HepG2 (cell line): ENCODE results near the gene CALN1. TPM values are rescaled to one million over a fixed set of nuclear protein-coding genes. Genes with fewer than 3 reads are reported as not detected.

Experiments used
- ATAC-seq: fragments of 200-7000 bp; cut with Tn5 transposase; 3 replicates; pipeline ENCODE4 v1.9.1; 2020; ENCODE audit warnings: mild to moderate bottlenecking, moderate library complexity
- BruUV-seq: library from RNA; stranded (reverse); fragments of 400-500 nt; replicated peaks from 2 replicates; lab custom pipeline; 2021; lab: Mats Ljungman, UMichigan
- CTCF ChIA-PET: fragments of 300-600 bp; formaldehyde crosslinking; extraction: SDS; loops from one replicate; lab custom pipeline; 2021; ENCODE audit warnings: low total read pairs, inconsistent platforms, low intra/inter-chr PET ratio; lab: Yijun Ruan, JAX
- POLR2A ChIA-PET: fragments of 350-600 bp; sonication (Branson Sonifier 250); formaldehyde crosslinking; loops from one replicate; lab custom pipeline; 2020; ENCODE audit warnings: antibody characterized with exemption, inconsistent platforms; lab: Yijun Ruan, JAX
- DNase-seq: peaks from one replicate; pipeline ENCODE4 v3.0.0-alpha.2; 2015; ENCODE audit warnings: low spot score
- FAIRE-seq: peaks from 3 replicates; lab custom pipeline; 2011; peaks lifted over from hg19 to GRCh38; lab: Jason Lieb, UNC
- H2AFZ ChIP-seq: one replicate; pipeline ENCODE4 v1.6.1; 2011; ENCODE audit warnings: low read length, inconsistent platforms
- H3K27ac ChIP-seq: fragments of 300-600 bp; 3 replicates; pipeline ENCODE4 v1.8.0; 2011; ENCODE audit warnings: mixed run types, mild to moderate bottlenecking, mixed read lengths, low read length, inconsistent platforms; ENCODE audit not compliant: insufficient read depth; ENCODE audit errors: extremely low read length
- H3K27me3 ChIP-seq, 2 experiments: fragments of 200-600 bp in 1 of 2; 2 replicates in 1 of 2; 3 replicates in 1 of 2; pipeline versions ENCODE4 v1.6.0 to v1.8.0; 2011; ENCODE audit warnings: low read length in 2 of 2, mild to moderate bottlenecking in 2 of 2, moderate library complexity in 2 of 2, inconsistent platforms in 1 of 2; ENCODE audit not compliant: insufficient read depth in 2 of 2, control insufficient read depth in 1 of 2
- H3K36me3 ChIP-seq, 2 experiments: fragments of 200-600 bp in 1 of 2; replicated peaks in 1 of 2; 2 replicates in 1 of 2; 3 replicates in 1 of 2; pipeline versions ENCODE4 v1.5.1 to v1.8.0; 2011; ENCODE audit warnings: low read length in 2 of 2, inconsistent platforms in 1 of 2; ENCODE audit not compliant: insufficient read depth in 2 of 2, control insufficient read depth in 1 of 2
- H3K4me1 ChIP-seq: 2 replicates; pipeline ENCODE4 v1.5.1; 2012; ENCODE audit warnings: low read length, inconsistent platforms; ENCODE audit not compliant: insufficient read depth
- H3K4me2 ChIP-seq: 2 replicates; pipeline ENCODE4 v1.6.0; 2011; ENCODE audit warnings: low read depth, low read length, inconsistent platforms
- H3K4me3 ChIP-seq, 3 experiments: fragments of 200-600 bp in 1 of 3; sonication (generic), shearing (Covaris generic) in 1 of 3; replicated peaks in 1 of 3; 2 replicates each; pipeline ENCODE4 v1.5.1; 2011 to 2016; ENCODE audit warnings: low read length in 3 of 3, inconsistent platforms in 2 of 3, low read depth in 2 of 3, mild to moderate bottlenecking in 2 of 3, control low read depth in 1 of 3, mixed read lengths in 1 of 3; ENCODE audit not compliant: insufficient read depth in 1 of 3
- H3K79me2 ChIP-seq: one replicate; pipeline ENCODE4 v1.6.1; 2011; ENCODE audit warnings: low read length, inconsistent platforms; ENCODE audit not compliant: insufficient read depth
- H3K9ac ChIP-seq: 2 replicates; pipeline ENCODE4 v1.6.0; 2011; ENCODE audit warnings: mild to moderate bottlenecking, low read depth, low read length, inconsistent platforms; ENCODE audit not compliant: insufficient read depth
- H3K9me3 ChIP-seq: 2 replicates; pipeline ENCODE4 v1.5.1; 2012; ENCODE audit warnings: mild to moderate bottlenecking, low read length
- H4K20me1 ChIP-seq: 2 replicates; pipeline ENCODE4 v1.6.0; 2011; ENCODE audit warnings: inconsistent platforms, mild to moderate bottlenecking, low read length, moderate library complexity; ENCODE audit not compliant: insufficient read depth
- CEBPG ChIP-seq: IDR thresholded peaks from 2 replicates; pipeline ENCODE4 v1.6.1; 2016
- DMTF1 ChIP-seq: sonication (generic); formaldehyde crosslinking; IDR thresholded peaks from 2 replicates; pipeline ENCODE4 v1.4.0; 2020; ENCODE audit warnings: mild to moderate bottlenecking, missing genetic modification reagents
- FOXO4 ChIP-seq: sonication (generic); formaldehyde crosslinking; conservative IDR thresholded peaks from 2 replicates; pipeline ENCODE4 v1.8.1; 2023; ENCODE audit warnings: missing genetic modification reagents
- ISL2 ChIP-seq: sonication (generic); formaldehyde crosslinking; IDR thresholded peaks from 2 replicates; pipeline ENCODE4 v1.5.0; 2020; ENCODE audit warnings: missing genetic modification reagents
- KLF15 ChIP-seq: sonication (generic); formaldehyde crosslinking; IDR thresholded peaks from 2 replicates; pipeline ENCODE4 v1.8.1; 2023; ENCODE audit warnings: borderline replicate concordance, mild to moderate bottlenecking, inconsistent platforms, missing genetic modification reagents, mixed read lengths
- MYPOP ChIP-seq: sonication (generic); formaldehyde crosslinking; IDR thresholded peaks from 2 replicates; pipeline ENCODE4 v1.8.1; 2023; ENCODE audit warnings: mild to moderate bottlenecking, moderate library complexity, missing genetic modification reagents
- NBN ChIP-seq: fragments of 450-650 bp; conservative IDR thresholded peaks from 2 replicates; pipeline ENCODE4 v1.6.1; 2017
- PAF1 ChIP-seq: IDR thresholded peaks from 2 replicates; pipeline ENCODE4 v1.6.1; 2016; ENCODE audit warnings: missing genetic modification reagents, missing compliant biosample characterization
- POGK ChIP-seq: sonication (generic); formaldehyde crosslinking; conservative IDR thresholded peaks from 2 replicates; pipeline ENCODE4 v1.8.0; 2022; ENCODE audit warnings: mild to moderate bottlenecking, moderate library complexity, missing genetic modification reagents
- RBM22 ChIP-seq: fragments of 200-400 bp; formaldehyde crosslinking; optimal IDR thresholded peaks from 2 replicates; pipeline ENCODE3; 2017; ENCODE audit warnings: mild to moderate bottlenecking, low read length, moderate library complexity
- ZKSCAN5 ChIP-seq: sonication (generic); formaldehyde crosslinking; IDR thresholded peaks from 2 replicates; pipeline ENCODE4 v1.5.1; 2020; ENCODE audit warnings: mild to moderate bottlenecking, missing genetic modification reagents
- ZNF275 ChIP-seq: sonication (generic); formaldehyde crosslinking; IDR thresholded peaks from 2 replicates; pipeline ENCODE4 v1.8.0; 2022; ENCODE audit warnings: missing genetic modification reagents, mild to moderate bottlenecking, inconsistent platforms, borderline replicate concordance
- ZNF446 ChIP-seq: sonication (generic); formaldehyde crosslinking; IDR thresholded peaks from 2 replicates; pipeline ENCODE4 v1.5.0; 2020; ENCODE audit warnings: mild to moderate bottlenecking, missing genetic modification reagents
- ZNF616 ChIP-seq: sonication (generic); formaldehyde crosslinking; IDR thresholded peaks from 2 replicates; pipeline ENCODE4 v1.5.0; 2020; ENCODE audit warnings: low read depth, mild to moderate bottlenecking, missing genetic modification reagents
- ZNF678 ChIP-seq: sonication (generic); formaldehyde crosslinking; IDR thresholded peaks from 2 replicates; pipeline ENCODE4 v1.4.0; 2020; ENCODE audit warnings: mild to moderate bottlenecking, missing genetic modification reagents
- ZNF782 ChIP-seq: sonication (generic); formaldehyde crosslinking; IDR thresholded peaks from 2 replicates; pipeline ENCODE4 v1.4.0; 2020; ENCODE audit warnings: missing genetic modification reagents, mild to moderate bottlenecking, borderline replicate concordance
- ZNF790 ChIP-seq: sonication (generic); formaldehyde crosslinking; IDR thresholded peaks from 2 replicates; pipeline ENCODE4 v1.8.0; 2022; ENCODE audit warnings: missing genetic modification reagents, mild to moderate bottlenecking, borderline replicate concordance
- WGBS: methylation state at CpG from one replicate; pipeline ENCODE4 v1.1.6; 2017; ENCODE audit warnings: low lambda C conversion rate; 5-methylcytosine and 5-hydroxymethylcytosine counted together
- in situ Hi-C: cut with HindIII; loops from 2 replicates; pipeline ENCODE4 v1.10.0; 2017; ENCODE audit warnings: low pct_unique_long_range_greater_than_20kb; ENCODE audit not compliant: extremely low pct_ligation_motif_present
- intact Hi-C: fragments of 100-400 bp; cut with micrococcal nuclease; formaldehyde crosslinking; loops from one replicate; pipeline ENCODE4 v1.10.0; 2022; ENCODE audit not compliant: unreplicated experiment
- polyA plus RNA-seq, 8 experiments: library from polyadenylated mRNA; depleted of rRNA in 3 of 8; stranded (reverse) in 7 of 8; unstranded in 1 of 8; fragments of >200 nt; fragmentation: Illumina TruSeq in 4 of 8; extraction: Trizol in 4 of 8; gene quantifications; 2 replicates each; pipeline versions ENCODE4 v1.2.1 to v1.2.3, GENCODE V29; 2011 to 2016; ENCODE audit warnings: low read depth in 4 of 8, missing spikeins in 1 of 8, mixed read lengths in 1 of 8; ENCODE audit not compliant: insufficient read depth in 1 of 8
- total RNA-seq, 5 experiments: library from RNA; depleted of rRNA; stranded (reverse); fragments of >200 nt; fragmentation: Illumina TruSeq; extraction: Trizol; gene quantifications; 2 replicates each; pipeline ENCODE4 v1.2.3, GENCODE V29; 2016; ENCODE audit warnings: low read depth in 1 of 5

Gene CALN1
- total and polyA plus RNA-seq, 2 of the 13 experiments (the other 11 are each of a cell fraction or from before 2014, with no cell fraction given) = not detected

GRCh38 chr7:71988201-71988600 is 423.9 kb downstream of the CALN1 start:
- Histone ChIP-seq H3K36me3 (no peaks in the 10 kb centered on the region), H3K4me3 (no peak overlapping the region), H3K9me3 (no peaks in the 10 kb centered on the region), H3K27me3 (peaks cover 0 to 4% of the 10 kb centered on the region in 2 experiments; a peak in 1 of 5 replicates), H3K9ac (no peak overlapping the region), H3K79me2 (no peaks in the 10 kb centered on the region), H3K27ac (no peak overlapping the region), H3K4me1 (no peaks in the 10 kb centered on the region), H4K20me1 (no peaks in the 10 kb centered on the region), H3K4me2 (no peak overlapping the region), H2AFZ (no peak overlapping the region)
- no TSS peak for BruUV-seq
- ChIA-PET POLR2A (no interaction called here), CTCF (no interaction called here)
- in situ Hi-C loops (no loop called here), intact Hi-C loops (no loop called here)
- ATAC-seq = no peak
- WGBS = 100% methylated on average over 1 of the region's 7 CpGs
- FAIRE-seq = no peak
- DNase-seq = no peak
- TF ChIP-seq RBM22 = no peak
- no peak for TF ChIP-seq CEBPG (CRISPR knock-in tag)
- TF ChIP-seq ZNF275 = no peak
- TF ChIP-seq ZKSCAN5 (CRISPR knock-in tag) = no peak
- TF ChIP-seq PAF1 (CRISPR knock-in tag) = no peak
- TF ChIP-seq ZNF678 (CRISPR knock-in tag) = no peak
- no peak for TF ChIP-seq ZNF616 (CRISPR knock-in tag)
- TF ChIP-seq ZNF790 = no peak
- TF ChIP-seq DMTF1 = no peak
- TF ChIP-seq FOXO4 (CRISPR knock-in tag) = no peak
- TF ChIP-seq ZNF782 (CRISPR knock-in tag) = no peak
- TF ChIP-seq NBN = no peak
- no peak for TF ChIP-seq POGK
- no peak for TF ChIP-seq MYPOP
- TF ChIP-seq KLF15 (CRISPR knock-in tag) = no peak
- no peak for TF ChIP-seq ISL2 (CRISPR knock-in tag)
- TF ChIP-seq ZNF446 = no peak
